Esophagus squamous epithelium (tissue), 5 donors: ENCODE results near the gene CDK5RAP3. TPM values are rescaled to one million over a fixed set of nuclear protein-coding genes. Genes with fewer than 3 reads are reported as not detected.

ENCODE experiments used
- DNase-seq: peaks from one replicate; lab custom pipeline; 2025; lab: John Stamatoyannopoulos, UW
- H3K27ac ChIP-seq, 4 donors: fragments of 200-600 bp; sonication (generic); one replicate each; pipeline ENCODE4 v1.5.1; 2016 to 2019; ENCODE audit warnings: mild to moderate bottlenecking in 1 of 4
- H3K27me3 ChIP-seq, 4 donors: fragments of 200-600 bp; sonication (generic); 1 replicate in 3 of 4; 2 replicates in 1 of 4; pipeline versions ENCODE4 v1.5.1 to v1.6.0; 2017 to 2021; ENCODE audit warnings: antibody characterized with exemption in 1 of 4
- H3K36me3 ChIP-seq, 3 donors: fragments of 200-600 bp; sonication (generic); one replicate each; pipeline ENCODE4 v1.5.1; 2016 to 2019
- H3K4me1 ChIP-seq, 3 donors: fragments of 200-600 bp; sonication (generic); one replicate each; pipeline ENCODE4 v1.5.1; 2017 to 2019
- H3K4me3 ChIP-seq, 4 donors: fragments of 200-600 bp; sonication (generic); 1 replicate in 3 of 4; 2 replicates in 1 of 4; pipeline ENCODE4 v1.5.1; 2016 to 2019; ENCODE audit warnings: mild to moderate bottlenecking in 2 of 4, moderate library complexity in 1 of 4
- H3K9me3 ChIP-seq, 3 donors: fragments of 200-600 bp; sonication (generic); one replicate each; pipeline ENCODE4 v1.5.1; 2016 to 2019
- CTCF ChIP-seq, 6 experiments: fragments of 450-650 bp in 4 of 6; fragments of 200-600 bp in 2 of 6; sonication (generic) in 2 of 6; IDR thresholded peaks; one replicate each; pipeline ENCODE4 v1.5.1; 2016 to 2019; ENCODE audit warnings: antibody characterized with exemption in 6 of 6, mild to moderate bottlenecking in 4 of 6, moderate library complexity in 4 of 6
- POLR2A ChIP-seq, 4 donors: fragments of 450-650 bp; IDR thresholded peaks; one replicate each; pipeline ENCODE4 v1.6.1; 2017; ENCODE audit warnings: antibody characterized with exemption in 4 of 4, mild to moderate bottlenecking in 4 of 4, moderate library complexity in 3 of 4
- WGBS, 2 donors: methylation state at CpG; one replicate each; pipeline ENCODE4 v1.1.5; 2018; 5-methylcytosine and 5-hydroxymethylcytosine counted together
- intact Hi-C: fragments of 100-400 bp; cut with DNase I; formaldehyde crosslinking; loops from one replicate; pipeline ENCODE4 v1.15.0; 2022
- total RNA-seq, 4 donors: library from RNA; depleted of rRNA; stranded (reverse); fragments of >200 nt; gene quantifications; one replicate each; pipeline ENCODE4 v1.1.0, GENCODE V29; 2016
- donor health status: DM: yes; HTN: yes; CAD: no.

Gene CDK5RAP3
- total RNA-seq, 4 donors from 2014 or later = 60.1 to 141 (median 66.0) TPM

DNA sequence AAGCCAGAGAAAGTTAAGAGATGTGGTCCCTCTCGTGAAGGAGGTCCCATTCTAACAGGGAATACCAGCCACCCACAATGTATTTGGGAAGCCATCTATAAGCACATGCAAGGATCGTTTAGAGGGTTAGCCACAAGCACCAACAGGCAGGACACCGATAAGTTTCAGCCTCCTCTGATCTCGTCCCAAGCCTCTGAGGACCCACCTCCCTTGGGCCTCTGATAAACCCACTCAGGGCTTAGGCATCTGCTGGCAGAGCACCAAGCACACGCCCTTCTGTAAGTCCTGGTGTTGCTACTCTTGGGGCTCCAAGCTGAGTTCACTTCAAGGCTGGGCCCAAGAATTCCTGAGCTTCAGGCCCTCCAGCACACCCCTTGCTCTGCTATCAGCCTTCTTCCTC lies 35.0 kb upstream of the CDK5RAP3 start:
- WGBS, 2 donors = 39 to 51% methylated on average over 5 of the region's 5 CpGs
- H3K27ac ChIP-seq = no peak overlapping the region

GRCh38 chr17:47937941-47938340 lies 33.0 kb upstream of the CDK5RAP3 start:
- WGBS, 2 donors = 83 to 92% methylated on average over 5 of the region's 5 CpGs
- H3K4me1 ChIP-seq = peaks cover 15 to 27% (median 19%) of the 10 kb centered on the region in 3 donors
- DNase-seq = no peak
- H3K9me3 ChIP-seq = no peaks in the 10 kb centered on the region
- H3K4me3 ChIP-seq = no peak overlapping the region
- TF ChIP-seq POLR2A (IDR thresholded peaks at IDR 0.05) (no peak), CTCF (IDR thresholded peaks at IDR 0.05) (no peak)
- H3K27ac ChIP-seq = no peak overlapping the region
- no peaks in the 10 kb centered on the region for H3K36me3 ChIP-seq
- intact Hi-C loops = no loop called here
- H3K27me3 ChIP-seq = no peaks in the 10 kb centered on the region

More for the DNA sequence above, 35.0 kb upstream of the CDK5RAP3 start:
- DNase-seq = no peak
- H3K4me1 ChIP-seq = peaks cover 5 to 10% (median 9%) of the 10 kb centered on the region in 3 donors
- intact Hi-C loops = no loop called here
- H3K9me3 ChIP-seq = no peaks in the 10 kb centered on the region
- no peaks in the 10 kb centered on the region for H3K36me3 ChIP-seq
- H3K4me3 ChIP-seq = no peak overlapping the region
- H3K27me3 ChIP-seq = no peaks in the 10 kb centered on the region
- no peak for TF ChIP-seq POLR2A (IDR thresholded peaks at IDR 0.05)
- TF ChIP-seq CTCF (IDR thresholded peaks at IDR 0.05) = no peak

GRCh38 chr17:47941246-47942095 lies 29.4 kb upstream of the CDK5RAP3 start, which contains the start of gene PNPO:
Gene PNPO (plus strand): TSS chr17:47941571. CDS start chr17:47941676, 105 bp downstream.
- Histone ChIP-seq H3K4me3 (peak within 1 kb of the TSS; percentile 68 to 97 (median 86)), H3K27me3 (no peaks in the 10 kb centered on the region), H3K9me3 (no peaks in the 10 kb centered on the region), H3K4me1 (peaks cover 15 to 58% (median 19%) of the 10 kb centered on the region in 3 donors), H3K36me3 (peaks cover 0 to 30% (median 11%) of the 10 kb centered on the region in 3 donors), H3K27ac (peak within 1 kb of the TSS; percentile 83 to 91 (median 89))
- peak in 3 of 6 experiments; percentile 5 to 32 (median 22) for TF ChIP-seq CTCF (IDR thresholded peaks at IDR 0.05)
- TF ChIP-seq POLR2A (IDR thresholded peaks at IDR 0.05) = peak in 3 of 4 donors; percentile 19 to 58 (median 36)
- intact Hi-C loops = loop anchor here (5.0 kb wide), 1 partner anchor 44 kb away; the partner anchor contains the start of gene SP2
- 1 to 2% methylated on average over 17 to 21 of the region's 50 CpGs for WGBS, 2 donors
- DNase-seq = peak; percentile 79

DNA sequence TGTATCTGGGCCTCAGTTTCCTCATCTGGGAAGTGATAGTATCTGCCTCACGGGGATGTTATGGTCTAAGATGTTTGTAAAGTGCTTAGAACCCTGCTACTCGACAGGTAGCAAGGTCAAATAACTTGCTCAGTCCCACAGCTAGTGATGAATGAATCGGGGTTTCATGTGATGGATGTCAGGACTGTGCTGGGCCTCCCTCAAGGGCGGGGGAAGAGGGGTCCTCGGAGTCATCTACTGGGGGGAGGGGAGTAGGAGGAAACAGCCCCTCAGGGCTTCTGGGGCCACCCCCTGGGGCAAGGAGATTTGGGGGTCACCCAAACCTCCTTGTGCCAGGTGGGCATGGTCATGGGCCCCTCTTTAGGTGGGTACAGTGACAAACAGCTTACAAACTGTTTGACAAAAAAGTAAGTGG lies 28.8 kb upstream of the CDK5RAP3 start:
- WGBS, 2 donors = 0 to 4% methylated on average over 5 of the region's 5 CpGs
- intact Hi-C loops = loop anchor here (5.0 kb wide), 1 partner anchor 45 kb away; the partner anchor contains the start of gene SP2
- Histone ChIP-seq H3K27ac (peak overlapping the region; percentile 83 to 91 (median 89)), H3K9me3 (no peaks in the 10 kb centered on the region), H3K4me1 (peaks cover 15 to 64% (median 19%) of the 10 kb centered on the region in 3 donors), H3K36me3 (peaks cover 0 to 33% (median 11%) of the 10 kb centered on the region in 3 donors), H3K27me3 (no peaks in the 10 kb centered on the region), H3K4me3 (peak overlapping the region; percentile 68 to 97 (median 86))
- no peak for TF ChIP-seq CTCF (IDR thresholded peaks at IDR 0.05)
- DNase-seq = no peak

- Histone ChIP-seq H3K9me3 (no peaks in the 10 kb centered on the region), H3K4me3 (peak overlapping the region in 3 of 4 donors; percentile 79 to 97 (median 93)), H3K36me3 (peaks cover 0 to 33% (median 11%) of the 10 kb centered on the region in 3 donors), H3K27ac (peak overlapping the region in 2 of 4 donors; percentile 91), H3K4me1 (peaks cover 15 to 69% (median 19%) of the 10 kb centered on the region in 3 donors), H3K27me3 (no peaks in the 10 kb centered on the region)
- intact Hi-C loops = loop anchor here (5.0 kb wide), 1 partner anchor 45 kb away; the partner anchor contains the start of gene SP2
- 61 to 68% methylated on average over 6 of the region's 6 CpGs for WGBS, 2 donors
- TF ChIP-seq POLR2A (IDR thresholded peaks at IDR 0.05) (no peak), CTCF (IDR thresholded peaks at IDR 0.05) (no peak)
- no peak for DNase-seq
These were observed 28.3 kb upstream of the CDK5RAP3 start for GRCh38 chr17:47942568-47942967.
